ENCODE results near the gene IGF1R.

Gene IGF1R

GRCh38 chr15:98648654-98649471 lies 524 bp downstream of the IGF1R start:
- peak; percentile 19 to 34 for DNase-seq (ENCODE audit: low read depth in 2 of 2)

- DNase-seq (ENCODE audit: low read depth in 2 of 2), result peak; percentile 24 to 27
These were observed 1.4 kb downstream of the IGF1R start for GRCh38 chr15:98649472-98650416.

- peak; percentile 16 to 22 for DNase-seq (ENCODE audit: low read depth in 2 of 2)
These were observed 2.2 kb downstream of the IGF1R start for GRCh38 chr15:98650417-98651035.

GRCh38 chr15:98651036-98651481 lies 2.7 kb downstream of the IGF1R start:
- no peak for DNase-seq (ENCODE audit: low read depth in 2 of 2)

GRCh38 chr15:98651581-98652220 lies 3.4 kb downstream of the IGF1R start:
- no peak for DNase-seq (ENCODE audit: low read depth in 2 of 2)

GRCh38 chr15:98653686-98654085 lies 5.3 kb downstream of the IGF1R start:
- no peak for DNase-seq (ENCODE audit: low read depth in 2 of 2)

- DNase-seq (ENCODE audit: low read depth in 2 of 2), result no peak
These were observed 6.5 kb downstream of the IGF1R start for GRCh38 chr15:98654790-98655360.

GRCh38 chr15:98655732-98656131 lies 7.4 kb downstream of the IGF1R start:
- DNase-seq (ENCODE audit: low read depth in 2 of 2), result no peak

GRCh38 chr15:98657721-98658120 lies 9.4 kb downstream of the IGF1R start:
- DNase-seq (ENCODE audit: low read depth in 2 of 2), result no peak

- peak in 1 of 2 donors; percentile 16 for DNase-seq (ENCODE audit: low read depth in 2 of 2)
These were observed 10.7 kb downstream of the IGF1R start for GRCh38 chr15:98658831-98659699.

- DNase-seq (ENCODE audit: low read depth in 2 of 2), result no peak
These were observed 11.7 kb downstream of the IGF1R start for GRCh38 chr15:98660055-98660454.

GRCh38 chr15:98663045-98663444 lies 14.7 kb downstream of the IGF1R start:
- no peak for DNase-seq (ENCODE audit: low read depth in 2 of 2)

GRCh38 chr15:98663606-98664005 lies 15.3 kb downstream of the IGF1R start:
- no peak for DNase-seq (ENCODE audit: low read depth in 2 of 2)

- DNase-seq (ENCODE audit: low read depth in 2 of 2), result no peak
These were observed 18.1 kb downstream of the IGF1R start for GRCh38 chr15:98666441-98666840.

GRCh38 chr15:98666841-98667240 lies 18.5 kb downstream of the IGF1R start:
- DNase-seq (ENCODE audit: low read depth in 2 of 2), result no peak

- no peak for DNase-seq (ENCODE audit: low read depth in 2 of 2)
These were observed 19.3 kb downstream of the IGF1R start for GRCh38 chr15:98667521-98668179.

- DNase-seq (ENCODE audit: low read depth in 2 of 2), result peak; percentile 23 to 45
These were observed 20.4 kb downstream of the IGF1R start for GRCh38 chr15:98668566-98669308.

- no peak for DNase-seq (ENCODE audit: low read depth in 2 of 2)
These were observed 21.3 kb downstream of the IGF1R start for GRCh38 chr15:98669638-98670037.

Measured in stimulated activated CD4-positive, alpha-beta T cell treated with anti-CD3 and anti-CD28 coated beads, Interleukin-4, amount 100 ng/mL, for 48 hours (primary cell).